Measurements from ENCODE around the gene SLC40A1. TPM values are rescaled to one million over a fixed set of nuclear protein-coding genes. Genes with fewer than 3 reads are reported as not detected.

SLC40A1 gene, protein sequence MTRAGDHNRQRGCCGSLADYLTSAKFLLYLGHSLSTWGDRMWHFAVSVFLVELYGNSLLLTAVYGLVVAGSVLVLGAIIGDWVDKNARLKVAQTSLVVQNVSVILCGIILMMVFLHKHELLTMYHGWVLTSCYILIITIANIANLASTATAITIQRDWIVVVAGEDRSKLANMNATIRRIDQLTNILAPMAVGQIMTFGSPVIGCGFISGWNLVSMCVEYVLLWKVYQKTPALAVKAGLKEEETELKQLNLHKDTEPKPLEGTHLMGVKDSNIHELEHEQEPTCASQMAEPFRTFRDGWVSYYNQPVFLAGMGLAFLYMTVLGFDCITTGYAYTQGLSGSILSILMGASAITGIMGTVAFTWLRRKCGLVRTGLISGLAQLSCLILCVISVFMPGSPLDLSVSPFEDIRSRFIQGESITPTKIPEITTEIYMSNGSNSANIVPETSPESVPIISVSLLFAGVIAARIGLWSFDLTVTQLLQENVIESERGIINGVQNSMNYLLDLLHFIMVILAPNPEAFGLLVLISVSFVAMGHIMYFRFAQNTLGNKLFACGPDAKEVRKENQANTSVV
- total RNA-seq = 0.39 and 0.73 TPM in 2 replicates

DNA sequence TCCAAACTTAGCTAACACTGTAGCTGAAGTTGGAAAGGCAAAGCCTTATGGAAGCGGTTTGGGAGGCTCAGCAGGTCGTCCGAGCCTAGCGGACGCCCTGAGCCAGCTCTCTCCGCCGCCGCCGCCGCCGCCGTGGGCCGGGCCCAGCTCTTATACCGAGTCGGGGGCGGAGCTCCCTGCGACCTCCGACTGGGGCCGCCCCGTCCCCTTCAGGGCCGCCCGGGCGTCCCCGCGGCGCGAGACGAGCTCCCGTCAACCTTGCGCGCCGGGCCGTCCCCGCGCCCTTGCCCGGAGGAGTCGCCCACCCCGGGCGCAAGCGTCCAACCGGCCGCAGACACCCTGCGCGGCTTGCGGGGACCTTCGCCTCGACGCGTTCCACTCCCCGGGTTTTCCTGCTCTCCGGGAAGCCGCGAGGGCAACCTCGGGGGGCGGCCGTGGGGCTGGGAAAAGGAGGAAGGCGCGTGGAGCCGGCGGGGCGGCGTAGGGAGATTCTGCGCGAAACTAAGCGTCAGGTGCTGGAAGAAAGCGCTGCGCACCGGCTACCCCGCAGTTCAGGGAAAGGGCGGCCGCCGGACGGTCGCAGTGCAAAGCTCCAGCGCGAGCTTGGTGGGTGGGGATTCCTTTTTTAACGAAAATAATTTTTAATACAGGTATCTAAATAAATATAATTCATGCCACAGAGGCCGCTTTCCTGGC, at the start of gene SLC40A1:
Gene SLC40A1 (minus strand): TSS at position 129 of the 696 bp plus-strand sequence. CDS start 326 bp downstream, outside the sequence.

Other genes starting within 250 kb of the SLC40A1 start
- 49.6 and 71.7 TPM in 2 replicates for gene WDR75, start 139.3 kb downstream of the SLC40A1 start, total RNA-seq
- 48.9 and 57.3 TPM in 2 replicates for gene ASNSD1, start 80.7 kb upstream of the SLC40A1 start, total RNA-seq
- 7.4 and 9.9 TPM in 2 replicates for gene ANKAR, start 93.9 kb upstream of the SLC40A1 start, total RNA-seq
- 11.4 and 13.7 TPM in 2 replicates for gene OSGEPL1, start 182.0 kb upstream of the SLC40A1 start, total RNA-seq
- gene ORMDL1, start 203.6 kb upstream of the SLC40A1 start, total RNA-seq = 29.8 and 32.1 TPM in 2 replicates
- gene PMS1, start 203.7 kb upstream of the SLC40A1 start, total RNA-seq = 21.7 and 22.9 TPM in 2 replicates